ENCODE results near the gene ITPR1. TPM values are rescaled to one million over a fixed set of nuclear protein-coding genes. Genes with fewer than 3 reads are reported as not detected.

The ITPR1 gene
- total and polyA plus RNA-seq, 3 donors from 2014 or later: 26.5 to 129 (median 59.7) TPM

DNA sequence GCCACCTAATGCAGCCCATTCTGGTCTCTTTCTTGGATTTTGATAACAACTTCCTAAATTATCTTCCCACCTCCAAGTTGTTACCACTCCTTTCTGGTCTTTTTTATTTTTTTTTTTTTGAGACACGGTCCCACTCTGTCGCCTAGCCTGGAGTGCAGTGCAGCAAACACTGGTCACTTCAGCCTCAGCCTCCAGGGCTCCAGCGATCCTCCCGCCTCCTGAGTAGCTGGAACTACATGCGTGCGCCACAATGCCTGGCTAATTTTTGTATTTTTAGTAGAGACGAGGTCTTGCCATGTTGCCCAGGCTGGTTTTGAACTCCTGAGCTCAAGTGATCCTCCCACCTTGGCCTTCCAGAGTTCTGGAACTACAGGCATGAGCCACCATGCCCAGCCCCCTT lies 393.3 kb downstream of the ITPR1 start:
- Histone ChIP-seq H3K27me3 (no peaks in the 10 kb centered on the region), H3K4me1 (peaks cover 6% of the 10 kb centered on the region), H3K4me3 (no peak overlapping the region), H3K36me3 (ENCODE audit: low read depth, missing control alignments) (no peaks in the 10 kb centered on the region), H3K9me3 (no peaks in the 10 kb centered on the region), H3K27ac (no peak overlapping the region)
- TF ChIP-seq POLR2A (IDR thresholded peaks at IDR 0.05): no peak
- TF ChIP-seq, protein P1, sequence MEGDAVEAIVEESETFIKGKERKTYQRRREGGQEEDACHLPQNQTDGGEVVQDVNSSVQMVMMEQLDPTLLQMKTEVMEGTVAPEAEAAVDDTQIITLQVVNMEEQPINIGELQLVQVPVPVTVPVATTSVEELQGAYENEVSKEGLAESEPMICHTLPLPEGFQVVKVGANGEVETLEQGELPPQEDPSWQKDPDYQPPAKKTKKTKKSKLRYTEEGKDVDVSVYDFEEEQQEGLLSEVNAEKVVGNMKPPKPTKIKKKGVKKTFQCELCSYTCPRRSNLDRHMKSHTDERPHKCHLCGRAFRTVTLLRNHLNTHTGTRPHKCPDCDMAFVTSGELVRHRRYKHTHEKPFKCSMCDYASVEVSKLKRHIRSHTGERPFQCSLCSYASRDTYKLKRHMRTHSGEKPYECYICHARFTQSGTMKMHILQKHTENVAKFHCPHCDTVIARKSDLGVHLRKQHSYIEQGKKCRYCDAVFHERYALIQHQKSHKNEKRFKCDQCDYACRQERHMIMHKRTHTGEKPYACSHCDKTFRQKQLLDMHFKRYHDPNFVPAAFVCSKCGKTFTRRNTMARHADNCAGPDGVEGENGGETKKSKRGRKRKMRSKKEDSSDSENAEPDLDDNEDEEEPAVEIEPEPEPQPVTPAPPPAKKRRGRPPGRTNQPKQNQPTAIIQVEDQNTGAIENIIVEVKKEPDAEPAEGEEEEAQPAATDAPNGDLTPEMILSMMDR (IDR thresholded peaks at IDR 0.05): no peak
- DNase-seq: no peak
- 61 to 65% methylated on average over 7 of the region's 7 CpGs for WGBS, 2 donors
- intact Hi-C loops (cut with DNase I; ENCODE audit: low total_unique reads): no loop called here

DNA sequence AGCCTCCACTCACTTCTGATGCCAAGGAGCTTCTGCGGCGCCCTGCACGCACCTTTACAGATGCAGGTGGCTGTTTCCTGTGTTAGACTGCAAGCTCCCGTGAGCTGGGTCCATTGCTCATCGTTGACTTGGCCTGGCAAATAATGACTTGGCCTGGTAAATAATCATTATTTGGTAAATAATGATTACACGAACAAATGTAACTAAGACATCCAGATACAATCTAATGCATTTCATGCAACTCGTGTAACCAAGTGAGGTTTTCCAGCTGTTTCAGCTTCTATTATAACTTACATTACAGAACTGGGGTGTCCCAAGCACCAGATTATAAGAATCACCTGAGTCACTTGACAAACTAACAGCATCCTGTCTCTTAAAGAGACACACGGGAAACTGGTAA lies 394.0 kb downstream of the ITPR1 start:
- H3K9me3 ChIP-seq: no peaks in the 10 kb centered on the region
- no peak for DNase-seq
- H3K27ac ChIP-seq: no peak overlapping the region
- TF ChIP-seq, protein P1 (IDR thresholded peaks at IDR 0.05): no peak
- TF ChIP-seq POLR2A (IDR thresholded peaks at IDR 0.05): no peak
- H3K27me3 ChIP-seq: no peaks in the 10 kb centered on the region
- no peak overlapping the region for H3K4me3 ChIP-seq
- WGBS, 2 donors: 67 to 81% methylated on average over 8 of the region's 8 CpGs
- peaks cover 6% of the 10 kb centered on the region for H3K4me1 ChIP-seq
- no peaks in the 10 kb centered on the region for H3K36me3 ChIP-seq (ENCODE audit: low read depth, missing control alignments)
- intact Hi-C loops (cut with DNase I; ENCODE audit: low total_unique reads): no loop called here

DNA sequence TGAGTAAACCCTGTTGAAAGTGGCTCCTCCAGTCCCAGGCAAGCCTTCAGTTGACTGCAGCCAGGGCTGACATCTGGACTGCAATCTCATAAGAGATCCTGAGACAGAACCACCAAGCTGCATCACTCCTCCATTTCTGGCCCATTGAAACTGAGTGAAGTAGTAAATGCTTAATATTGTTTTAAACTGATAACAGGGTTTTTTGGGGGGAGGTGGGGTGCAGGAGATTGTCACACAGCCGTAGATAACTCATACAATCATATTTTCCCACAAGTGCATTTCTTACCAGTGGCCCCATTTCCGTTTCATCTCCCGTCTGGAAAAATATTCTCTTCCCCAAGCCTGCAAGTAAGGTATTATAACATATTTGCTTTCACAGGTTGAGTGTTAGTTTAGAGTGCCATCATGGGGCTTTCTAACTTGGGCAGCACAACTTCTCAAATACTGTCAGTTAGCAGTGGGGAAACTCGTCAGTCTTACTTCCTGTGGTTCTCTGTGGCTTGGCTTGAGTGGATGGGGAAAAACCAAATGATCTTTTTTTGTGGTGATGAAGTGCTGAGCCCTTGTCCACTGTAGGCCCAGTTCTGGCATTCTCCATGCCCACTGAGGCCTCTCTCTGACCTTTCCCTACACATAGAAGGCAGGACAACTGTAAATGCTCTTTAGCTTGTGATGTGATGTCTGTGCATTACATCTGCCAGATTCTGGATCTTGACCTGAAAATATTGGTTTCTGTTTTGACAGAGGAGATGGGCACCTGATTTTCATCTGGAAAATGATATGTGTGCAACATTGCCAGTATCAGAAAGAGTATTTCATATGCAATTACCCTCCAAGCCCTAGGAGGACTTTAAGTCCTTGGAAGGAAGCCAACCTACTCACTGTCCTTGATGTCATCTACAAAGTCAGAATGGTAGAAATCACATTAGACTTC lies 396.0 kb downstream of the ITPR1 start:
- no peaks in the 10 kb centered on the region for H3K9me3 ChIP-seq
- 91 to 92% methylated on average over 4 of the region's 4 CpGs for WGBS, 2 donors
- no peak overlapping the region for H3K4me3 ChIP-seq
- no peaks in the 10 kb centered on the region for H3K36me3 ChIP-seq (ENCODE audit: low read depth, missing control alignments)
- DNase-seq: no peak
- H3K4me1 ChIP-seq: peaks cover 6% of the 10 kb centered on the region
- TF ChIP-seq, protein P1 (IDR thresholded peaks at IDR 0.05): no peak
- no peak for TF ChIP-seq POLR2A (IDR thresholded peaks at IDR 0.05)
- intact Hi-C loops (cut with DNase I; ENCODE audit: low total_unique reads): no loop called here
- H3K27me3 ChIP-seq: no peaks in the 10 kb centered on the region
- no peak overlapping the region for H3K27ac ChIP-seq

- peaks cover 6% of the 10 kb centered on the region for H3K4me1 ChIP-seq
- no peaks in the 10 kb centered on the region for H3K27me3 ChIP-seq
- no peaks in the 10 kb centered on the region for H3K9me3 ChIP-seq
- intact Hi-C loops (cut with DNase I; ENCODE audit: low total_unique reads): no loop called here
- H3K36me3 ChIP-seq (ENCODE audit: low read depth, missing control alignments): no peaks in the 10 kb centered on the region
- H3K4me3 ChIP-seq: no peak overlapping the region
- 76 to 88% methylated on average over 3 of the region's 3 CpGs for WGBS, 2 donors
- no peak for DNase-seq
- no peak overlapping the region for H3K27ac ChIP-seq
- TF ChIP-seq POLR2A (IDR thresholded peaks at IDR 0.05): no peak
- TF ChIP-seq, protein P1 (IDR thresholded peaks at IDR 0.05): no peak
Observed at GRCh38 chr3:4889896-4890295, 396.7 kb downstream of the ITPR1 start.
